Esophagus muscularis mucosa (tissue), 4 donors: Measurements from ENCODE around the gene IL36B.

Experiments
- CTCF ChIP-seq, 3 experiments: fragments of 200-600 bp in 2 of 3; fragments of 450-650 bp in 1 of 3; sonication (generic) in 2 of 3; IDR thresholded peaks; one replicate each; pipeline ENCODE4 v1.5.1; 2017 to 2019; ENCODE audit warnings: antibody characterized with exemption in 3 of 3, mild to moderate bottlenecking in 2 of 3, moderate library complexity in 1 of 3
- EP300 ChIP-seq: sonication (generic); formaldehyde crosslinking; IDR thresholded peaks from one replicate; pipeline ENCODE4 v1.6.1; 2017; ENCODE audit warnings: antibody characterized with exemption
- POLR2A ChIP-seq: fragments of 450-650 bp; IDR thresholded peaks from one replicate; pipeline ENCODE4 v1.6.1; 2017; ENCODE audit warnings: antibody characterized with exemption, moderate library complexity, mild to moderate bottlenecking, low read depth

DNA sequence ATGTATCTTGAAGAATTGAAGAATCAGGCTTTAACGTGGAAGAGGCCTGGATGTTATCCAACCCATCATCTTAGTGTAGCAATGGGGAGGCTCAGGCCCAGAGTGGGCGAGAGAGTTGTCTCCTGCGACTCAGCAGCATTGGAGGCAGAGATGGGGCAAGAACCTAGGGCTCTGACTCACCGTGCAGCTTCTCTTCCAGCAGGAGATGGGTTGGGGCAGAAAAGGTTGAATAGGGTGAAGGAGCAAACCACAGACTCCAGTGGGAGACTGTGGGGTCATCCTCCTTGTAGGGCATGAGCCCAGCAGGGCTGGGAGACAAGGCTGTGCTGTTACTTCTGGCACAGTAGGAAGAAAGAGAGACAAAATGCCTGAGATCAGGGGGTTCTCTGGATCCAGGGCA, 7.7 kb upstream of the IL36B start:
- TF ChIP-seq POLR2A (no peak), CTCF (IDR thresholded peaks at IDR 0.05) (no peak), EP300 (no peak)
